Measurements from ENCODE around the gene TMIGD3. TPM values are rescaled to one million over a fixed set of nuclear protein-coding genes. Genes with fewer than 3 reads are reported as not detected.
A peak's percentile ranks its signal among the peaks of the same experiment; 100 is the strongest.

Gene TMIGD3
- total and polyA plus RNA-seq, 4 experiments from 2014 or later = not detected

GRCh38 chr1:111486431-111486830, 17.0 kb downstream of the TMIGD3 start:
- no peaks in the 10 kb centered on the region for H3K9me3 ChIP-seq (ENCODE audit: control insufficient read depth in 1 of 2, low read length in 2 of 2)
- no peak overlapping the region for H3K4me3 ChIP-seq (ENCODE audit: low read length in 2 of 2)
- H3K27ac ChIP-seq (ENCODE audit: low read depth, low read length) = no peak overlapping the region
- Mint-ChIP-seq H3K27ac (no peak overlapping the region), H3K9me3 (no peaks in the 10 kb centered on the region), H3K4me3 (no peak overlapping the region), H3K27me3 (no peaks in the 10 kb centered on the region), H3K4me1 (peaks cover 7 to 22% (median 17%) of the 10 kb centered on the region in 4 donors), H3K36me3 (no peaks in the 10 kb centered on the region)
- no peaks in the 10 kb centered on the region for H3K36me3 ChIP-seq (ENCODE audit: insufficient read depth, low read length)
- ChIA-PET POLR2A (ENCODE audit: partially characterized antibody) (interaction anchor here (0.7 to 1.1 kb wide), 2 partner anchors 15 to 17 kb away, joined by 3 read pairs; partner anchors contain the start of genes ADORA3 and TMIGD3), CTCF (ENCODE audit: partially characterized antibody) (interaction anchor here (0.8 to 4.7 kb wide), 3 partner anchors 21 to 81 kb away, joined by 3 to 17 read pairs (median 3); no protein-coding TSS in a partner anchor)
- intact Hi-C loops (cut with micrococcal nuclease) = no loop called here
- no peak for DNase-seq
- H3K27me3 ChIP-seq (ENCODE audit: insufficient read depth, low read length) = no peaks in the 10 kb centered on the region
- no peaks in the 10 kb centered on the region for H3K4me1 ChIP-seq (ENCODE audit: insufficient read depth, low read length)

- intact Hi-C loops (cut with micrococcal nuclease) = loop anchor here (5.0 kb wide), 2 partner anchors 228 to 883 kb away; no protein-coding TSS in a partner anchor
- POLR2A ChIA-PET (ENCODE audit: partially characterized antibody) = interaction anchor here (1.3 kb wide), 1 partner anchor 10 kb away, joined by 3 read pairs; no protein-coding TSS in a partner anchor
- Histone ChIP-seq H3K36me3 (ENCODE audit: insufficient read depth, low read length) (no peaks in the 10 kb centered on the region), H3K4me3 (ENCODE audit: low read length in 2 of 2) (no peak overlapping the region), H3K27me3 (ENCODE audit: insufficient read depth, low read length) (no peaks in the 10 kb centered on the region), H3K27ac (ENCODE audit: low read depth, low read length) (no peak overlapping the region), H3K4me1 (ENCODE audit: insufficient read depth, low read length) (no peaks in the 10 kb centered on the region), H3K9me3 (ENCODE audit: control insufficient read depth in 1 of 2, low read length in 2 of 2) (no peaks in the 10 kb centered on the region)
- Mint-ChIP-seq H3K36me3 (no peaks in the 10 kb centered on the region), H3K27me3 (no peaks in the 10 kb centered on the region), H3K9me3 (no peaks in the 10 kb centered on the region), H3K4me3 (no peak overlapping the region), H3K4me1 (peaks cover 12 to 32% (median 24%) of the 10 kb centered on the region in 4 donors), H3K27ac (peak overlapping the region in 2 of 7 donors; percentile 26 to 29)
- DNase-seq = no peak
- CTCF ChIA-PET (ENCODE audit: partially characterized antibody) = interaction anchor here (1.0 to 4.7 kb wide), 3 partner anchors 13 to 226 kb away, joined by 3 to 28 read pairs (median 17); no protein-coding TSS in a partner anchor
These were observed 18.9 kb downstream of the TMIGD3 start for GRCh38 chr1:111484391-111485026.

GRCh38 chr1:111483876-111484275, 19.6 kb downstream of the TMIGD3 start:
- no peak for DNase-seq
- H3K4me1 ChIP-seq (ENCODE audit: insufficient read depth, low read length) = peaks cover 6% of the 10 kb centered on the region
- Mint-ChIP-seq H3K4me3 (no peak overlapping the region), H3K9me3 (no peaks in the 10 kb centered on the region), H3K27me3 (no peaks in the 10 kb centered on the region), H3K27ac (no peak overlapping the region), H3K36me3 (no peaks in the 10 kb centered on the region), H3K4me1 (peaks cover 12 to 32% (median 24%) of the 10 kb centered on the region in 4 donors)
- H3K27me3 ChIP-seq (ENCODE audit: insufficient read depth, low read length) = no peaks in the 10 kb centered on the region
- no peaks in the 10 kb centered on the region for H3K36me3 ChIP-seq (ENCODE audit: insufficient read depth, low read length)
- no peak overlapping the region for H3K27ac ChIP-seq (ENCODE audit: low read depth, low read length)
- H3K9me3 ChIP-seq (ENCODE audit: control insufficient read depth in 1 of 2, low read length in 2 of 2) = no peaks in the 10 kb centered on the region
- ChIA-PET CTCF (ENCODE audit: partially characterized antibody) (interaction anchor here (3.1 to 4.7 kb wide), 2 partner anchors 13 to 24 kb away, joined by 17 to 28 read pairs; no protein-coding TSS in a partner anchor), POLR2A (ENCODE audit: partially characterized antibody) (no interaction called here)
- H3K4me3 ChIP-seq (ENCODE audit: low read length in 2 of 2) = no peak overlapping the region
- intact Hi-C loops (cut with micrococcal nuclease) = loop anchor here (5.0 kb wide), 2 partner anchors 228 to 883 kb away; no protein-coding TSS in a partner anchor

GRCh38 chr1:111483166-111483565, 20.3 kb downstream of the TMIGD3 start:
- no peaks in the 10 kb centered on the region for H3K27me3 ChIP-seq (ENCODE audit: insufficient read depth, low read length)
- no peaks in the 10 kb centered on the region for H3K9me3 ChIP-seq (ENCODE audit: control insufficient read depth in 1 of 2, low read length in 2 of 2)
- no peaks in the 10 kb centered on the region for H3K36me3 ChIP-seq (ENCODE audit: insufficient read depth, low read length)
- intact Hi-C loops (cut with micrococcal nuclease) = loop anchor here (5.0 kb wide), 2 partner anchors 229 to 884 kb away; no protein-coding TSS in a partner anchor
- Mint-ChIP-seq H3K27ac (peak overlapping the region in 2 of 7 donors; percentile 13 to 51), H3K27me3 (no peaks in the 10 kb centered on the region), H3K9me3 (no peaks in the 10 kb centered on the region), H3K4me3 (no peak overlapping the region), H3K36me3 (peaks cover 3 to 4% of the 10 kb centered on the region in 2 donors), H3K4me1 (peaks cover 17 to 39% (median 30%) of the 10 kb centered on the region in 4 donors)
- peaks cover 13% of the 10 kb centered on the region for H3K4me1 ChIP-seq (ENCODE audit: insufficient read depth, low read length)
- DNase-seq = no peak
- CTCF ChIA-PET (ENCODE audit: partially characterized antibody) = interaction anchor here (1.4 to 3.1 kb wide), 3 partner anchors 14 to 25 kb away, joined by 8 to 42 read pairs (median 28); no protein-coding TSS in a partner anchor
- H3K4me3 ChIP-seq (ENCODE audit: low read length in 2 of 2) = no peak overlapping the region
- POLR2A ChIA-PET (ENCODE audit: partially characterized antibody) = no interaction called here
- H3K27ac ChIP-seq (ENCODE audit: low read depth, low read length) = no peak overlapping the region

- Mint-ChIP-seq H3K36me3 (peaks cover 12 to 13% of the 10 kb centered on the region in 2 donors), H3K9me3 (peaks cover 0 to 2% (median 0%) of the 10 kb centered on the region in 8 donors), H3K4me3 (no peak overlapping the region), H3K27ac (peak overlapping the region in 3 of 7 donors; percentile 11 to 80 (median 47)), H3K27me3 (no peaks in the 10 kb centered on the region), H3K4me1 (peaks cover 31 to 55% (median 44%) of the 10 kb centered on the region in 4 donors)
- ChIA-PET CTCF (ENCODE audit: partially characterized antibody) (interaction anchor here (0.6 to 3.1 kb wide), 30 partner anchors 8 to 348 kb away, joined by 3 to 42 read pairs (median 4); no protein-coding TSS in a partner anchor), POLR2A (ENCODE audit: partially characterized antibody) (interaction anchor here (0.6 to 2.8 kb wide), 6 partner anchors 10 to 287 kb away, joined by 3 to 11 read pairs (median 8); no protein-coding TSS in a partner anchor)
- intact Hi-C loops (cut with micrococcal nuclease) = loop anchor here (1.0 to 5.0 kb wide), 4 partner anchors 231 to 886 kb away; no protein-coding TSS in a partner anchor
- H3K4me1 ChIP-seq (ENCODE audit: insufficient read depth, low read length) = peaks cover 29% of the 10 kb centered on the region
- H3K27ac ChIP-seq (ENCODE audit: low read depth, low read length) = no peak overlapping the region
- no peaks in the 10 kb centered on the region for H3K27me3 ChIP-seq (ENCODE audit: insufficient read depth, low read length)
- no peaks in the 10 kb centered on the region for H3K9me3 ChIP-seq (ENCODE audit: control insufficient read depth in 1 of 2, low read length in 2 of 2)
- peak in 4 of 5 donors; percentile 41 to 54 (median 52) for DNase-seq
- H3K36me3 ChIP-seq (ENCODE audit: insufficient read depth, low read length) = no peaks in the 10 kb centered on the region
- no peak overlapping the region for H3K4me3 ChIP-seq (ENCODE audit: low read length in 2 of 2)
These were observed 21.8 kb downstream of the TMIGD3 start for GRCh38 chr1:111481387-111482221.

- no peaks in the 10 kb centered on the region for H3K9me3 ChIP-seq (ENCODE audit: control insufficient read depth in 1 of 2, low read length in 2 of 2)
- H3K4me3 ChIP-seq (ENCODE audit: low read length in 2 of 2) = no peak overlapping the region
- DNase-seq = no peak
- peaks cover 38 to 63% (median 52%) of the 10 kb centered on the region in 4 donors for H3K4me1 Mint-ChIP-seq
- H3K4me1 ChIP-seq (ENCODE audit: insufficient read depth, low read length) = peaks cover 38% of the 10 kb centered on the region
- H3K36me3 Mint-ChIP-seq = peaks cover 13 to 15% of the 10 kb centered on the region in 2 donors
- intact Hi-C loops (cut with micrococcal nuclease) = loop anchor here (1.0 to 5.0 kb wide), 4 partner anchors 232 to 887 kb away; no protein-coding TSS in a partner anchor
- no peak overlapping the region for H3K4me3 Mint-ChIP-seq
- ChIA-PET CTCF (ENCODE audit: partially characterized antibody) (interaction anchor here (0.8 to 10.6 kb wide), 8 partner anchors 9 to 274 kb away, joined by 3 to 116 read pairs (median 6); partner anchors contain the start of gene WDR77), POLR2A (ENCODE audit: partially characterized antibody) (interaction anchor here (0.8 to 2.8 kb wide), 3 partner anchors 9 to 274 kb away, joined by 3 to 11 read pairs (median 8); no protein-coding TSS in a partner anchor)
- H3K27ac Mint-ChIP-seq = peak overlapping the region in 2 of 7 donors; percentile 52 to 58
- no peaks in the 10 kb centered on the region for H3K27me3 ChIP-seq (ENCODE audit: insufficient read depth, low read length)
- no peak overlapping the region for H3K27ac ChIP-seq (ENCODE audit: low read depth, low read length)
- H3K27me3 Mint-ChIP-seq = no peaks in the 10 kb centered on the region
- H3K36me3 ChIP-seq (ENCODE audit: insufficient read depth, low read length) = no peaks in the 10 kb centered on the region
- peaks cover 0 to 2% (median 0%) of the 10 kb centered on the region in 8 donors for H3K9me3 Mint-ChIP-seq
These were observed 22.8 kb downstream of the TMIGD3 start for GRCh38 chr1:111480674-111481073.
